DND-41 (cell line): ENCODE data around the gene DRC7.

ENCODE experiments used
- EZH2 ChIP-seq: IDR thresholded peaks from 3 replicates; pipeline ENCODE4 v1.6.1; 2012; ENCODE audit warnings: borderline replicate concordance, low read depth, mild to moderate bottlenecking, moderate library complexity, low read length, inconsistent platforms; ENCODE audit not compliant: severe bottlenecking
- TF ChIP-seq, protein P1 (sequence below): IDR thresholded peaks from 2 replicates; pipeline ENCODE4 v1.5.1; 2012; ENCODE audit warnings: borderline replicate concordance, low read length, moderate library complexity, mild to moderate bottlenecking; ENCODE audit not compliant: poor library complexity, severe bottlenecking; ENCODE audit errors: extremely low read depth

DNA sequence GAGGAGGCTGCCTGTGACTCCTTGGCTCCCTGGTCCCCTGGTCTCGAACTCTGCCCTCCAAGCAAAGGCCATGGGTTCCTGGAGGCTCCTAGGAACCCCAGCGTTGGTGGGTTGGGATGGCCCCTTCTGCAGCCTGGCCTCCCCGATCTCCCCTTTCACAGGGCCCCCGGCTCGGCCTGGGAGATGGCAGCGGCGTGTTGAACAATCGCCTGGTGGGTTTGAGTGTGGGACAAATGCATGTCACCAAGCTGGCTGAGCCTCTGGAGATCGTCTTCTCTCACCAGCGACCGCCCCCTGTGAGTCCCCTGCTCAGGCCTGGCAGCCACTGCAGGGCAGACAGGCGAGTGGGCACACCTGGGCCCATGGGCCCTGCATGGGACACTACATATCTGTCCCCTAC, 15.6 kb upstream of the DRC7 start:
- no peak for TF ChIP-seq EZH2
- TF ChIP-seq, protein P1, sequence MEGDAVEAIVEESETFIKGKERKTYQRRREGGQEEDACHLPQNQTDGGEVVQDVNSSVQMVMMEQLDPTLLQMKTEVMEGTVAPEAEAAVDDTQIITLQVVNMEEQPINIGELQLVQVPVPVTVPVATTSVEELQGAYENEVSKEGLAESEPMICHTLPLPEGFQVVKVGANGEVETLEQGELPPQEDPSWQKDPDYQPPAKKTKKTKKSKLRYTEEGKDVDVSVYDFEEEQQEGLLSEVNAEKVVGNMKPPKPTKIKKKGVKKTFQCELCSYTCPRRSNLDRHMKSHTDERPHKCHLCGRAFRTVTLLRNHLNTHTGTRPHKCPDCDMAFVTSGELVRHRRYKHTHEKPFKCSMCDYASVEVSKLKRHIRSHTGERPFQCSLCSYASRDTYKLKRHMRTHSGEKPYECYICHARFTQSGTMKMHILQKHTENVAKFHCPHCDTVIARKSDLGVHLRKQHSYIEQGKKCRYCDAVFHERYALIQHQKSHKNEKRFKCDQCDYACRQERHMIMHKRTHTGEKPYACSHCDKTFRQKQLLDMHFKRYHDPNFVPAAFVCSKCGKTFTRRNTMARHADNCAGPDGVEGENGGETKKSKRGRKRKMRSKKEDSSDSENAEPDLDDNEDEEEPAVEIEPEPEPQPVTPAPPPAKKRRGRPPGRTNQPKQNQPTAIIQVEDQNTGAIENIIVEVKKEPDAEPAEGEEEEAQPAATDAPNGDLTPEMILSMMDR = no peak
